ENCODE measurements around the gene LIN28B. TPM values are rescaled to one million over a fixed set of nuclear protein-coding genes. Genes with fewer than 3 reads are reported as not detected.

LIN28B gene
- not detected for total RNA-seq
- not detected for polyA plus RNA-seq
- long read RNA-seq, donor 1 = 0 reads
- long read RNA-seq, donor 2 = 0 reads
- long read RNA-seq, donor 3 = 0 reads
- long read RNA-seq, donor 4 = 0 reads

DNA sequence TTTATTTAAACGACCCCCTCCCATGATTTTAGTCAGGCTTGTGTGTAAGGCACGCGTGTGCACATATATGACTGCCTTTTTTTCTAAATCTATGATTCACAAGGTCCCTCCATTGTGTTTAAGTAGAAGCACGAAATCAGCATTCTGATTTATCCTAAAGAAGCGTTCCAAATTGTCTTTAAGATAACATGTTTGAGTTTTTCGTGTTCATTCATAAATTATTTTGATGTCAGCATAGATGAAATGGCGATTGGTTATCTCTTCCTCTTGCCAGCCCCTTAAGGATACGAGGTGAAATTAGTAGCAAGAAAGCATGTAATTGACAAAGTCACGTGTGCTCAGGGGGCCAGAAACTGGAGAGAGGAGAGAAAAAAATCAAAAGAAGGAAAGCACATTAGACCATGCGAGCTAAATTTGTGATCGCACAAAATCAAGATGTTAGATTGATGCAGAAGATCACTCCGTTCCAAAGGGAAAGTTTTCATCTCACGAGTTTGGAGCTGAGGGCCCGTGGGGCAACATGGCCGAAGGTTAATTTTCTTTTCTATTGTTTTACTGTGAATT is at the start of gene LIN28B:
LIN28B (plus strand) TSS at position 377 of the 564 bp plus-strand sequence; CDS start at position 521, 144 bp downstream.
- no peak for ATAC-seq
- intact Hi-C loops (cut with DNase I) = no loop called here
- WGBS = 5% methylated on average over 15 of the region's 15 CpGs

DNA sequence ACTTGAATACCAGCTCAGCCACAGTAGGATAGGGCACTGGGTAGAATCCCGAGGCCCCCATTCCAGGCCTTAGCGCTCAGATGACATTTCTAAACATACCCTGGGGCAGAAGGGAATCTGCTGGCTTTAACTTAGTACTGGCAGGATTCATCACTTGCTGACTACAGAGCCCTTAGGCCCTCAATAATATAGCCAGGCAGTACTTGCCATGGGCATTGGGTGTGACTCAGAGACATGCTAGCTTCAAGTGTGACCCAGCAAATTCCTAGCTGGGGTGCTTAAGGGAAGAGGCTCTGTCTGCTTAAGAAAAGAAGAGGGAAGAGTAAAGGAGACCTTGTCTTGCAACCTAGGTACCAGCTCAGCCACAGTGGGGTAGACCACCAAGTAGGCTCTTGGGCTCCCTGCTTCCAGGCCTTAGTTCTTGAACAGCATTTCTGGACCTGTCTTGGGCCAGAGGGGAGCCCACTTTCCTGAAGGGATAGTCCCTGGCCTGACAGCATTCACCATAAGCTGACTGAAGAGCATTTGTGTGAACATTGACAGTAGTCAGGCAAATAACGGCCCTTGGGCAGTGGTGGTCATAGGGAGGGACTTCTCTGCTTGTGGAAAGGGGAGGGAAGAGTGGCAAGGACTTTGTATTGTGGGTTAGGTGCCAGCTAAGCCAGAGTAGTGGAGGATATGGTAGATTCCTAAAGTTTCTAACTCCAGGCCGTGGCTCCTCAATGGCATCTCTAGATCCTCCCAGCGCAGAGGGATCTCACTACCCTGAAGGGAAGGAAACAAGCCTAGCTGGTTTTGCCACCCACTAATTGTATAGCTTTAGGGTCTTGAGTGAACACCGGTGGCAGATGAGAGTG is 48.6 kb upstream of the LIN28B start:
- no peak overlapping the region for H3K4me3 ChIP-seq (ENCODE audit: low read length)
- WGBS = 84% methylated on average over 6 of the region's 6 CpGs
- H3K4me1 ChIP-seq (ENCODE audit: control insufficient read depth, insufficient read depth, low read length) = no peaks in the 10 kb centered on the region
- intact Hi-C loops (cut with DNase I) = no loop called here
- peaks cover 2% of the 10 kb centered on the region for H3K9me3 ChIP-seq (ENCODE audit: control insufficient read depth, low read length)
- no peak overlapping the region for H3K27ac ChIP-seq (ENCODE audit: low read length)
- H3K27me3 ChIP-seq (ENCODE audit: control insufficient read depth, insufficient read depth) = no peaks in the 10 kb centered on the region
- DNase-seq (no peak), ATAC-seq (no peak)

More for the DNA sequence above, at the start of gene LIN28B:
- no peak for DNase-seq
- Histone ChIP-seq H3K4me3 (ENCODE audit: low read length) (no peak within 1 kb of the TSS), H3K9me3 (ENCODE audit: control insufficient read depth, low read length) (peaks cover 5% of the 10 kb centered on the region), H3K4me1 (ENCODE audit: control insufficient read depth, insufficient read depth, low read length) (no peaks in the 10 kb centered on the region), H3K27me3 (ENCODE audit: control insufficient read depth, insufficient read depth) (peaks cover 5% of the 10 kb centered on the region), H3K27ac (ENCODE audit: low read length) (no peak within 1 kb of the TSS)

DNA sequence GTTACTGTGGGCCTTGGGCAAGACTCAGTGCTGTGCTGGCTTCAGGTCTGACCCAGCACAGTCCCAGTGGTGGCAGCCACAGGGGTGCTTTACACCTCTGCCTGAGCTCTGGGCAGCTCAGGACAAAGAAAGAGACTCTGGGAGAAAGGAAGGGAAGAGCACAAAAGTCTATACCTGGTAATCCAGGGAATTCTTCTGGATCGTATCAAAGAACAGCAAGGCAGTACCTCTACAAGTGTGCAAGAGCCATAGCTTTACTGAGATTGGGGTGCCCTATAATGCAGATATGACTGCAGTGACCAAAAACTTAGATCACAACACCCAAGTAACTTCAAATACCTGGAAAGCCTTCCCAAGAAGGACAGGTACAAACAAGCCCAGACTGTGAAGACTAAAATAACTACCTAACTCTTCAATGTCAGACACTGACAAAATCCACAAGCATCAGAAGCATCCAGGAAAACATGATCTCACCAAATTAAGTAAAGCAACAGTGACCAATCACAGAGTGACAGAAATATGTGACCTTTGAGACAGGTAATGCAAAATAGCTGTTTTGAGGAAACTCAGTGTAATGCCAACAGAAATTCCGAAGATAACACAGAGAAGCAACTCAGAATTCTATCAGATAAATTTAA is 47.9 kb upstream of the LIN28B start:
- Histone ChIP-seq H3K4me3 (ENCODE audit: low read length) (no peak overlapping the region), H3K27me3 (ENCODE audit: control insufficient read depth, insufficient read depth) (no peaks in the 10 kb centered on the region), H3K4me1 (ENCODE audit: control insufficient read depth, insufficient read depth, low read length) (no peaks in the 10 kb centered on the region), H3K27ac (ENCODE audit: low read length) (no peak overlapping the region), H3K9me3 (ENCODE audit: control insufficient read depth, low read length) (peaks cover 2% of the 10 kb centered on the region)
- ATAC-seq = no peak
- intact Hi-C loops (cut with DNase I) = no loop called here
- no peak for DNase-seq
- 86% methylated on average over 2 of the region's 2 CpGs for whole genome bisulfite sequencing

DNA sequence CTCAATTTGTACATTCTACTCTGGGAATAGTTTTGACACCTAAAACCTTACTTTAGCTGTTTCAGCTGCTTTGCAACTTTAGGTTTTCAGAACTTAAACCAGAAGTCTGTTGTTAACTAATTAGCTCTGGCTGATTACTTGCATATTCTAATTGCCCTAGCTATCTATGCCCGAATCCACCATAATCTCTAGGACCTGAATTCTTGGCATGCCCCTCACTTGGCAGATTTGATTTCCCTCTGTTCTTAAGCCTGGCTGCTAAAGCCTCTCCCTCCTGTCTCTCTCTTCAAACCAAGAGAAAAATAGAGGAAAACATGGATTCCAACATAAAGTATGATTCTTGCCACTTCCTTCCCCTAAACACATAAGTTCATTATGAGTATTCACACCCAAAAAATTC is 35.0 kb upstream of the LIN28B start:
- H3K27me3 ChIP-seq (ENCODE audit: control insufficient read depth, insufficient read depth) = no peaks in the 10 kb centered on the region
- intact Hi-C loops (cut with DNase I) = no loop called here
- no peak overlapping the region for H3K27ac ChIP-seq (ENCODE audit: low read length)
- no peaks in the 10 kb centered on the region for H3K4me1 ChIP-seq (ENCODE audit: control insufficient read depth, insufficient read depth, low read length)
- 16% methylated on average over 1 of the region's 1 CpG for WGBS
- H3K4me3 ChIP-seq (ENCODE audit: low read length) = no peak overlapping the region
- no peaks in the 10 kb centered on the region for H3K9me3 ChIP-seq (ENCODE audit: control insufficient read depth, low read length)
- DNase-seq (no peak), ATAC-seq (no peak)

GRCh38 chr6:104928141-104928540 is 28.8 kb upstream of the LIN28B start:
- no peak for ATAC-seq
- no peaks in the 10 kb centered on the region for H3K4me1 ChIP-seq (ENCODE audit: control insufficient read depth, insufficient read depth, low read length)
- H3K27me3 ChIP-seq (ENCODE audit: control insufficient read depth, insufficient read depth) = peaks cover 3% of the 10 kb centered on the region
- no peak overlapping the region for H3K27ac ChIP-seq (ENCODE audit: low read length)
- WGBS = 45% methylated on average over 3 of the region's 3 CpGs
- intact Hi-C loops (cut with DNase I) = no loop called here
- H3K9me3 ChIP-seq (ENCODE audit: control insufficient read depth, low read length) = no peaks in the 10 kb centered on the region
- DNase-seq = no peak
- H3K4me3 ChIP-seq (ENCODE audit: low read length) = no peak overlapping the region

DNA sequence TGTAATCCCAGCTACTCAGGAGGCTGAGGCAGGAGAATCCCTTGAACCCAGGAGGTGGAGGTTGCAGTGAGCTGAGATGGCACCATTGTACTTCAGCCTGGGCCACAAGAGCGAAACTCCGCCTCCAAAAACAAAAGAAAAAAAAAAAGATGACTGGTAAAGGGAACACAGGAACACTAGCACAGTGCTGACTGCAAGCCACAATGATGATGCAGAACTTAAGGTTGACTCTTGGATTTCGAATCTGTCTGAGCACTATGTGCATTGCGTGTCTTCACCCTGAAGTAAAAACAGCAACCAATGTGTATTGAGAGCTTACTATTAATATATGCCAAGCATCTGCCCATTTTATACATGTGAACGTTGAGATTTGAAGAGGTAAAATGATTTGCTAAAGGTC is 27.6 kb upstream of the LIN28B start:
- no peak for DNase-seq
- ATAC-seq = no peak
- WGBS = 85% methylated on average over 5 of the region's 5 CpGs
- H3K27me3 ChIP-seq (ENCODE audit: control insufficient read depth, insufficient read depth) = peaks cover 3% of the 10 kb centered on the region
- H3K4me1 ChIP-seq (ENCODE audit: control insufficient read depth, insufficient read depth, low read length) = no peaks in the 10 kb centered on the region
- no peak overlapping the region for H3K27ac ChIP-seq (ENCODE audit: low read length)
- intact Hi-C loops (cut with DNase I) = no loop called here
- H3K9me3 ChIP-seq (ENCODE audit: control insufficient read depth, low read length) = no peaks in the 10 kb centered on the region
- no peak overlapping the region for H3K4me3 ChIP-seq (ENCODE audit: low read length)

DNA sequence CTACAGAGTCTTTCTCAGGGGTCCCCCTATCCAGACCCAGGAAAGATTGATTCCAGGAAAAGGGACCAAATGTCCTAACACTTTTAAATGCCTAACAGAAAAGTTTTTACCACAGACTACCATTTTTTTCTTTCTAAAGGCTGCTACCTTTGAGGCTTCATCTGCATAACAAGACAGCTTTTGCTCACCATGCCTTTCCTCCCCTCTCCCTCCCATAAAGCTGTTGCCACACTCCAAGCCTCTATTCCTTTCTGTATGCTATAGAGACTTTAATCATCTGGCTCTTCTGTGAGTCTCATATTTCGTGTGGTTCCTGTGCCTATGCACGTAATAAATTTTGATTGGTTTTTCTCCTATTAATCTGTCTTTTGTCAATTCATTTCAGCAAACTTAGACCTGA is 26.0 kb upstream of the LIN28B start:
- ATAC-seq (no peak), DNase-seq (no peak)
- no peak overlapping the region for H3K27ac ChIP-seq (ENCODE audit: low read length)
- 73% methylated on average over 2 of the region's 2 CpGs for WGBS
- no peaks in the 10 kb centered on the region for H3K9me3 ChIP-seq (ENCODE audit: control insufficient read depth, low read length)
- no peak overlapping the region for H3K4me3 ChIP-seq (ENCODE audit: low read length)
- H3K27me3 ChIP-seq (ENCODE audit: control insufficient read depth, insufficient read depth) = peaks cover 3% of the 10 kb centered on the region
- intact Hi-C loops (cut with DNase I) = no loop called here
- no peaks in the 10 kb centered on the region for H3K4me1 ChIP-seq (ENCODE audit: control insufficient read depth, insufficient read depth, low read length)

DNA sequence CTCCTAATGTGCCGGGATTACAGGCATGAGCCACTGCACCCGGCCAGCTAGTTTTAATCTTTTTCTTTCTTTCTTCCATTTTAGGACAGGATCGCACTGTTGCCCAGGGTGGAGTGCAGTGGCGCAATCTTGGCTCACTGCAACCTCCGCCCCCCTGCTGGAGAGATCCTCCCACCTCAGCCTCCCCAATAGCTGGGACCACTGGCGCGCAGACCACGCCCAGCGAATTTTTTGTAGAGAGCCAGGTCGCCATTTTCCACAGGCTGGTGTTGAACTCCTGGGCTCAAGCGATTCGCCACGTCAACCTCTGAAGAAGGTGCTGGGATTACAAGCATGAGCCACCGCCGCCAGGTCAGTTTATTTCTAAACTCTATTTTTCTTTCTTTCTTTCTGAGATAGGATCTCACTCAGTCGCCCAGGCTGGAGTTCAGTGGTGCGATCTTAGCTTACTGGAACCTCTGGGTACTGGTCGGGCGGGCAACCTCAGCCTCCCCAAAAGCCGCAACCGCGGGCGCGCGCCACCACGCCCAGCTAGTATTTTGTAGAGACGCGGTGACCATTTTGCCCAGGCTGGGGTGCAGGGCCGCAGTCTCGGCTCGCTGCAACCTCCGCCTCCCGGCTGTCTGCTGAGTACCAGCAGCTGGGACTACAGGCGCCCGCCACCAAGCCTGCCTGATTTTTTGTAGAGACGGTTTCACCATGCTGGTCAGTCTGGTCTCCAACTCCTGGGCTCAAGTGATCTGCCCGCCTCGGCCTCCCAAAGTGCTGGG is 20.0 kb upstream of the LIN28B start:
- no peaks in the 10 kb centered on the region for H3K27me3 ChIP-seq (ENCODE audit: control insufficient read depth, insufficient read depth)
- 94% methylated on average over 38 of the region's 38 CpGs for WGBS
- ATAC-seq = no peak

GRCh38 chr6:104940238-104940892 is 16.5 kb upstream of the LIN28B start:
- Histone ChIP-seq H3K27me3 (ENCODE audit: control insufficient read depth, insufficient read depth) (no peaks in the 10 kb centered on the region), H3K4me3 (ENCODE audit: low read length) (peak overlapping the region; percentile 3), H3K4me1 (ENCODE audit: control insufficient read depth, insufficient read depth, low read length) (no peaks in the 10 kb centered on the region), H3K27ac (ENCODE audit: low read length) (no peak overlapping the region), H3K9me3 (ENCODE audit: control insufficient read depth, low read length) (no peaks in the 10 kb centered on the region)
- ATAC-seq (no peak), DNase-seq (peak in 1 of 3 donors; percentile 32)
- WGBS = 8% methylated on average over 87 of the region's 88 CpGs
- intact Hi-C loops (cut with DNase I) = no loop called here

More for the DNA sequence above, 20.0 kb upstream of the LIN28B start:
- peak in 1 of 3 donors; percentile 31 for DNase-seq
- no peak overlapping the region for H3K27ac ChIP-seq (ENCODE audit: low read length)
- intact Hi-C loops (cut with DNase I) = no loop called here
- H3K4me1 ChIP-seq (ENCODE audit: control insufficient read depth, insufficient read depth, low read length) = no peaks in the 10 kb centered on the region
- H3K4me3 ChIP-seq (ENCODE audit: low read length) = no peak overlapping the region
- no peaks in the 10 kb centered on the region for H3K9me3 ChIP-seq (ENCODE audit: control insufficient read depth, low read length)

DNA sequence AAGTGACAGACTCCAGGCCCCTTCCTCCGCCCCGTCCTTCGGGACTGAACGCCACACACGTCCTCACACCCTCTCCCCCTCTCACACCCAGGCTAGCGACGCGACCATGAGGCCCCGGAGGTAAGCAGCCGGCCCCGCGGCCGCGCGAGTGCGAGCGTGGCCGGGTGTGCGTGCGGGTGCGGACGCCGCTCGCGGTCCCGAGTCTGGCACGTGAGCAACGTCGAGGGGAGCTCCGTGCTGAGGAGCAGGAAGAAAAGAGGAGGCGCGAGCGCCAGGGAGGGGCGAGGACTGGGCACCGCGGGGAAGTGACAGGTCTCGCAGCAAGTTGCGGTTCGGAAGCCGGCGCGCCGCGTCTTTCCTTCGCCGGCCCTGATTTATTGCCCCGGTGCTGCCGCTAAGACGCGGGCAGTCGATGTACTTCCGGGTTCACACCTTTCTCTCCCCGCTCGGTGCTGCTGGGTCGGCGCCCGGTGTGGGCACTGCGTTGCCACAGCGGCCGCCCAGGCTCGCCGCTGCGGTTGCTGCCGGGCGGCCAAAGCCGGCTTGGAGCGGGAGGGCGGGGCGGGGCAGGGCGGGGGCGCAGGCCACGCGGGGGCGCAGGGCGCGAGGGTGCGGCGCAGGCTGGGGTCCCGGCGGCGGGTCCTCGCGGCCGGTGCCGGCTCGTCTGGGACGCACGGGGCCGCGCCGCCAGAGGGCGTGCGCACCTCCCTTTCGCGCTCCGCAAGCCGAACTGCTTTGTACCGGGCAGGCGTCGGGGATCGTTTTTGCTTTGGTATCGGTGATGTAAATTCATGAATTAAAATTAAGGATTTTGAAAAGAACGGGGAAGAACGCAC is 15.8 kb upstream of the LIN28B start:
- Histone ChIP-seq H3K27ac (ENCODE audit: low read length) (no peak overlapping the region), H3K4me1 (ENCODE audit: control insufficient read depth, insufficient read depth, low read length) (no peaks in the 10 kb centered on the region), H3K27me3 (ENCODE audit: control insufficient read depth, insufficient read depth) (peaks cover 2% of the 10 kb centered on the region), H3K4me3 (ENCODE audit: low read length) (peak overlapping the region; percentile 3), H3K9me3 (ENCODE audit: control insufficient read depth, low read length) (no peaks in the 10 kb centered on the region)
- WGBS = 2% methylated on average over 104 of the region's 104 CpGs
- ATAC-seq (peak; percentile 52 to 66), DNase-seq (peak; percentile 29 to 78 (median 58))
- intact Hi-C loops (cut with DNase I) = no loop called here
